Activated naive CD4-positive, alpha-beta T cell treated with anti-CD3 and anti-CD28 coated beads for 36 hours (primary cell): ENCODE data around the gene GPNMB. TPM values are rescaled to one million over a fixed set of nuclear protein-coding genes. Genes with fewer than 3 reads are reported as not detected.

Source experiments
- CTCF ChIA-PET: fragments of 350-600 bp; sonication (Branson Sonifier 250); formaldehyde crosslinking; loops from one replicate; lab custom pipeline; 2021; ENCODE audit warnings: antibody characterized with exemption; lab: Charles Lee
- DNase-seq: peaks from one replicate; pipeline ENCODE4 v3.0.0-alpha.2; 2020
- H3K27ac Mint-ChIP-seq: one replicate; pipeline ENCODE4 v1.8.0; 2021; ENCODE audit warnings: mild to moderate bottlenecking, mixed read lengths
- H3K27me3 Mint-ChIP-seq: one replicate; pipeline ENCODE4 v1.8.0; 2021; ENCODE audit warnings: low read depth, mixed read lengths
- H3K36me3 Mint-ChIP-seq: one replicate; pipeline ENCODE4 v1.8.0; 2021; ENCODE audit warnings: low read depth, mixed read lengths
- H3K4me1 Mint-ChIP-seq: one replicate; pipeline ENCODE4 v1.8.0; 2021; ENCODE audit warnings: low read depth, mixed read lengths
- H3K4me3 Mint-ChIP-seq: one replicate; pipeline ENCODE4 v1.8.0; 2021; ENCODE audit warnings: mild to moderate bottlenecking, moderate library complexity, mixed read lengths
- H3K9me3 Mint-ChIP-seq: one replicate; pipeline ENCODE4 v1.8.0; 2021; ENCODE audit warnings: mixed read lengths
- intact Hi-C: fragments of 100-400 bp; cut with micrococcal nuclease; formaldehyde crosslinking; loops from one replicate; pipeline ENCODE4 v1.15.1; 2023
- total RNA-seq, 2 experiments: library from RNA; stranded (reverse); gene quantifications; one replicate each; pipeline ENCODE4 v1.2.3, GENCODE V29; 2021

GPNMB gene
- total RNA-seq, 2 experiments from 2014 or later = 0.38 to 0.54 TPM

DNA sequence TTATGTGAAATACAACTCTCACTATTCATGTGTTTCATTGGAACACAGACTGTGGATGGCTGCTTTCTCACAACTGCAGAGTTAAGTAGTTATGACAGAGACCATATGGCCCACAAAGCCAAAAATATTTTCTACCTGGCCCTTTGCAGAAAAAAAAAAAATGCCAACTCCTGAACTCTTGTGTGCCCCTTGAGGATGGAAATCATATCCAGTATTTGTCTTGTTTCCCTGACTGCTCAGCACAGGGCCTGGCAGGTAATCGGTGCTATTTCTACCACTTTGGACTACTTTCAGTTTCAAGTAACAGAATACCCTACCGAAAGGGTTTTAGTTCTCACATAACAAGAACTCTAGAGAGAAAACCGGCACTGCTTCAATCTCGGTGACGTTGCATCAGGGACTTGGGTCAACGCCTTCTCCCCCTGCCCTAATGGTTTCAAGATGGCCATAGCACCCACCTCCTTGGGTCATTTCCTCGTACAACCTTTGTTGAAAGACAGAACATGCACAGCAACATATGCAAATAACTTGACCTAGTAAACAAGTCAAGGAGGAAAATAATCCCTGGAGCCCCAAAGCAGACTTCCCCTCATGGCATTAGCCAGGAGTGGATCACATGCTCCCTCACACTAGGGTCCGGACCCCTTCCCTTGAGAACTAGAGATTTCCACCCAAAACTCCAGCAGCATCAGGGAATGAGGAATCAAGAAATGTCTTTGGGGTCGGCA, 11.8 kb upstream of the GPNMB start:
- Mint-ChIP-seq H3K27ac (no peak overlapping the region), H3K9me3 (no peaks in the 10 kb centered on the region), H3K4me3 (no peak overlapping the region), H3K4me1 (peaks cover 4% of the 10 kb centered on the region), H3K36me3 (no peaks in the 10 kb centered on the region), H3K27me3 (no peaks in the 10 kb centered on the region)
- CTCF ChIA-PET = no interaction called here
- intact Hi-C loops = no loop called here
- DNase-seq = no peak

DNA sequence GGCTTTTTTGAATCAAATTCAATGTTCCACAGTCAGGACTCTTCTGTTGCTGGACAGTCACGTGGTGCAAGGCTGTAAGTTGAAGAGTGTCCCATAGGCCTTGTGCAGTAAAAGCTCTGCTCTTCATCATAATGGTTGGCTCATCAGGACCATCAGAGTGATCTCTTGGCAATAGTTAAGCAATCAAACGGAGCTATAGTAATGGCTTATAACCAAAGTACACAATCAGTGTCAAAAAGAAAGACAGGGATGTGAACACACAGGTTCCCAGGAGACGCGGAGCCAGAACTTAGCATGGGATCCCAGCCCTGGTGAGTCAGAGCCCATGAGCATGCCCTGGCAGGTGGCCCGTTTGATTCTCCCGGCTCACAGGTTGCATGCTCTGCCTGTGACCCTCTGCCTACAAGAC, 10.8 kb upstream of the GPNMB start:
- CTCF ChIA-PET = interaction anchor here (0.6 kb wide), 1 partner anchor 166 kb away, joined by 5 read pairs; no protein-coding TSS in a partner anchor
- DNase-seq = no peak
- Mint-ChIP-seq H3K4me1 (peaks cover 4% of the 10 kb centered on the region), H3K27me3 (no peaks in the 10 kb centered on the region), H3K4me3 (no peak overlapping the region), H3K9me3 (no peaks in the 10 kb centered on the region), H3K27ac (no peak overlapping the region), H3K36me3 (no peaks in the 10 kb centered on the region)
- intact Hi-C loops = no loop called here

DNA sequence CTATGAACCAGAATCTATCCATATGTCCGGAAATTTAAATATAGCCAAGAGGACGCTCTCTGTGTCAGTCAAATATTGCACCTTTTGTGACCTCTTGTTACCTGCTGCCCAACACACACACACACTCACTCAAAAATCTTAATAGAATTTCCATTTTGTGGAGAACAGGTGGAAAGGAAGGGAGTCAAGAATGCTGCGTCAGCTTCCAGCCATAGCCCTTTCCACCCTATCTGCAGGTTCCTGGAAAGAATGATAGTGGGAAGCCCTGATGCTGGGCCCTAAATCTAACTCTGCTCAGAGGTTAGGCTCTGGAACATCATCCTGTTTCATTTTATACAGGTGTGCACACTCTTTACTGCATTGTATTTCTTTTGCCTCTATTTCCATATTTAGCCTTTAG, 9.6 kb upstream of the GPNMB start:
- H3K27me3 Mint-ChIP-seq = no peaks in the 10 kb centered on the region
- H3K4me1 Mint-ChIP-seq = peaks cover 4% of the 10 kb centered on the region
- CTCF ChIA-PET = no interaction called here
- intact Hi-C loops = no loop called here
- DNase-seq = no peak
- H3K36me3 Mint-ChIP-seq = no peaks in the 10 kb centered on the region
- no peak overlapping the region for H3K4me3 Mint-ChIP-seq
- no peak overlapping the region for H3K27ac Mint-ChIP-seq
- H3K9me3 Mint-ChIP-seq = no peaks in the 10 kb centered on the region

DNA sequence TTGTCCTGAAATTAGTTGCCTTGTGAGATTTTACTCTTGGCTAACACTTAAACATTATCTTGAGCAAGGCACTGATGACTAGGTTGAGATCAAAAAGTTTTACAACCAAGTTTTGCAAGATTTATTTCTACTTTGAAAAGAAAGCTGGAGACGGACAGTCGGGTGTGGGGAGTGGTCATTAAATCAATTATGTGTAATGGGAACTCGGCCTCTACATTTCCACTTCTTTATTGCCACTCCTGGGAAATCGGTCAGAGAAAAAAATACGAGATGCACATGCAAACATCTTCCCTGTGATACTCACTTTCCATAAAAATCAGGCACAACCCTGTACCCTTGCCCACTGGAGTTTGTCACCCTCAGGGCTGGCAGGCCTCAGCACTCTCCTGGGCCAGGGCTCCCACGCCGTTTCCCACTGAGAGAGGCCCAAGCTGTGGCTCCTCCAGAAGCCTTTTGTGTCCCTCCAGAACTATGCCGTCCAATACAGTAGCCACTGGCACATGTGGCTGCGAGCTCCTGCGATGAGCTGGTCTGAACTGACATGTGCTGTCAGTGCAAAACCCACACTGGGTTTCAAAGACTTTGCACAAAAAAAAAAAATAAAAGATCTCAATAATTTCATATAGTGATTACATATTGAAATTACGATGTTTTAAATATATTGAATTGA, 7.5 kb upstream of the GPNMB start:
- intact Hi-C loops = no loop called here
- DNase-seq = no peak
- peaks cover under 1% of the 10 kb centered on the region for H3K27me3 Mint-ChIP-seq
- H3K9me3 Mint-ChIP-seq = no peaks in the 10 kb centered on the region
- H3K27ac Mint-ChIP-seq = no peak overlapping the region
- CTCF ChIA-PET = no interaction called here
- H3K36me3 Mint-ChIP-seq = no peaks in the 10 kb centered on the region
- H3K4me1 Mint-ChIP-seq = no peaks in the 10 kb centered on the region
- H3K4me3 Mint-ChIP-seq = no peak overlapping the region

DNA sequence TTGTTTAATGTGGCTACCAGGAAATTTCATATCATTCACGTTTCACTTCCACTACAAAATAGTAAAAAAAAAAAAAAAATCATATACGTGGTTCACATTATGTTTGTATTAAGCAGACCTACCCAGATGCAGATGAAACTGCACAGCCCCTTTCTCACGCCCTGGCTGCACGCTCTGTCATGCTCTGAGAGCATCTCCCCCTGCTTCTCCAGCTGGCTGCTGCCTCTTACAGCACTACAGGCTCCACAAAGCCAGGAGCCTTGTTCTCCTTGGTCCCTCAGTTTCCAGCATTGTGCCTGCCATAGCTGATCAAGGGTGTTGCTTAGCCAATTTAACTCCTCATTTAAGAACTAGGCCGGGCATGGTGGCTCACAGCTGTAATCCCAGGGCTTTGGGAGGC, 6.9 kb upstream of the GPNMB start:
- intact Hi-C loops = no loop called here
- H3K4me3 Mint-ChIP-seq = no peak overlapping the region
- H3K36me3 Mint-ChIP-seq = no peaks in the 10 kb centered on the region
- no peaks in the 10 kb centered on the region for H3K9me3 Mint-ChIP-seq
- peaks cover 2% of the 10 kb centered on the region for H3K27me3 Mint-ChIP-seq
- no peaks in the 10 kb centered on the region for H3K4me1 Mint-ChIP-seq
- CTCF ChIA-PET = interaction anchor here (1.3 kb wide), 1 partner anchor 33 kb away, joined by 4 read pairs; no protein-coding TSS in a partner anchor
- no peak for DNase-seq
- no peak overlapping the region for H3K27ac Mint-ChIP-seq

DNA sequence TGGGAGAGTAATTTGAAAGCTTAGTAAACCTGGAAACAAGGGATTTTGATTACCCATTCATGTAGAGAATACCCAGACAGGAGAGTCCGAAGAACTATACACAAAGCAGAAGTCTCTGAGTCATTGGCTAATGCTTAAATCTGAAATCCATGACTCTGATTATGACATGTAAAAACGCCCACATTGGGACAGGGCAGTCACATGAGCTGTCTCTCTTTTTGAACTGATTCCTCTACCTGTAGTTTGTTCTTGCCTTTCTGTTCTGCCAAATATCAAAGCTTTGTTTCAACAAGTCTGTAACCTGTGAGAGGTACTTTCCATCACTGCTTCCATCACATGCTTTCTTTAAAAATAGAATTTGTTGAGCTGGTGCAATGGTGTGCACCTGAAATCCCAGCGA, 4.3 kb upstream of the GPNMB start:
- CTCF ChIA-PET = interaction anchor here (0.6 kb wide), 1 partner anchor 67 kb away, joined by 3 read pairs; no protein-coding TSS in a partner anchor
- Mint-ChIP-seq H3K9me3 (no peaks in the 10 kb centered on the region), H3K27ac (no peak overlapping the region), H3K27me3 (peaks cover 18% of the 10 kb centered on the region), H3K36me3 (no peaks in the 10 kb centered on the region), H3K4me3 (no peak overlapping the region), H3K4me1 (no peaks in the 10 kb centered on the region)
- intact Hi-C loops = no loop called here
- no peak for DNase-seq

DNA sequence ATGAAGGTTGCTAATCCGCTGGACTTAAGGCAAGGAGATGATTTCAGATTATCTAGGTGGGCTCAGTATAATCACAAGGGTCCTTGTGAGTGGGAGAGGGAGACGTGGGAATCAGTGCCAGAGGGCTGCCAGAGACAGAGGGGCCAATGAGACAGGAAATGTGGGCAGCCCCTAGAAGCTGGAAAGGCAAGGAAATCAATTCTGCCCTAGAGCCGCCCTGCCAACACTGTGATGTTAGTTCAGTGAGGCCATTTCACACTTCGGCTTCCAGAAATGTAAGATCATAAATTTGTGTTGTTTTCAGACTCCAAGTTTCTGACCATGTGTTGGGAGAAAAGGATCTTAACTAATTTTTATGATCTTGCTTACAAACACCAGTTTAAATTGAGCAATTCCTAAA, 3.6 kb upstream of the GPNMB start:
- no peaks in the 10 kb centered on the region for H3K36me3 Mint-ChIP-seq
- H3K9me3 Mint-ChIP-seq = no peaks in the 10 kb centered on the region
- peaks cover 23% of the 10 kb centered on the region for H3K27me3 Mint-ChIP-seq
- CTCF ChIA-PET = interaction anchor here (0.8 kb wide), 1 partner anchor 30 kb away, joined by 5 read pairs; no protein-coding TSS in a partner anchor
- H3K27ac Mint-ChIP-seq = no peak overlapping the region
- H3K4me1 Mint-ChIP-seq = peaks cover 4% of the 10 kb centered on the region
- intact Hi-C loops = no loop called here
- H3K4me3 Mint-ChIP-seq = no peak overlapping the region
- no peak for DNase-seq

DNA sequence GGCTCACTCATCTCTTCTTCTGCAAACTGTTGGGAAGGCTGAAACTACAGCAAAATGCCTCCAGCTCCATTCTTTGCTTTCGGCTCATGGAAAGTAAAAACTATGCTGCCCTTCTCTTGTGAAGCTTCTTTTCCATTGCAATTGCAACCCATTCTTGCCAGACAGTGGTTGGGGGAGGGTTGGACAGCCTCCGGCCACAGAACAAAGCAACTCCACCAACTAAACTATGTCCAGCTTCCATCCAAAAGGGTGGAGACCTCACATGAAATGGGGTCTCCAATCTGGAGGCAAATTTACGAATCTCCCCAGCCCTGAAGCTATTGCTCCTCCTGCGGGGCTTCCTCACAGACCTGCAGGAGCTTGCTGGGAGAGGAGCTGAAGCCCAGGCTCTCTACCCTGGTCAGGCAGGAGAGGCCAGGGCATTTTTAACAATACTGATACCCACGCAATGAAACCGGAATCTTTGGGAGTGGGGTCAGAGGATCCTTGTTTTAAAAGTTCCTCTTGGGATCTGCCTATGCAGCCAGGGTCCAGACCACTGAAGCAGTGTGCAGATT, 549 bp downstream of the GPNMB start:
- H3K4me3 Mint-ChIP-seq = no peak overlapping the region
- CTCF ChIA-PET = interaction anchor here (1.0 to 1.3 kb wide), 2 partner anchors 26 to 141 kb away, joined by 4 to 5 read pairs; no protein-coding TSS in a partner anchor
- peaks cover 6% of the 10 kb centered on the region for H3K9me3 Mint-ChIP-seq
- peaks cover 5% of the 10 kb centered on the region for H3K4me1 Mint-ChIP-seq
- intact Hi-C loops = no loop called here
- H3K27me3 Mint-ChIP-seq = peaks cover 53% of the 10 kb centered on the region
- no peaks in the 10 kb centered on the region for H3K36me3 Mint-ChIP-seq
- DNase-seq = no peak
- no peak overlapping the region for H3K27ac Mint-ChIP-seq

DNA sequence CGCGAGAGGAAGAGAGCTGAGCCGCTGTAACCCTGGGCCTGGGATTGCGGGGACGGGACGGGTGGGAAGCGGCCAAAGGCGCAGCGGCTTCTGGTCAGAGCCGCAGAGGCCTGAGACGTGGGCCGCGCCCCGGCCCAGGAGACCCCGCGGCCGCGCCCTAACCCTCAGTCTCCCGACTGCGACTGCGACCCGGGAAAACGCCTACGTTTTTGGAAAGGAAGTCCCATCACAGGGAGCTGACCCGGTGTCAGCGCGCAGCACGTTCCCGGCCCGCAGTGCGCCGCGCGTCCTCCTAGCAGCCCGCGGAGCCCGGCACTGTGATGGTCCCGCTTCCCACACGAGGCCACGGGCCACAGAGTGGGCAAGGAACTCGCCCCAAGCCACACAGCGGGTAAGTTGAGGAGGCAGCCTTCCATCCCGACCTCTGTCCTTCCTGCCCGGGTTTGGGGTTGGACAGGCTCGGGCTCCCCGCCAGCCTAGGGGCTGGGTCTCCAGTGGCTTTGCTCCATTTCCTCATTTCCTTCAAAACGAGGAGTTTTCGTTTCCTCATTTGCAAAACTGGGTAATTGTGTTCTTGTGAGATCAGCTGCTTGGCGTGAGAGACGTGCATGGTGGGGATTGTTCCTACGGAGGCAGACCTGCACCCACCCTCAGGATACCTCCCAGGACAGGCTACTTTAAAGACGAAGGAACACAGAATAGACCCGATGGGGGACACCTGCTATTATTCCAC, 1.2 kb downstream of the GPNMB start:
- CTCF ChIA-PET = interaction anchor here (1.0 to 1.3 kb wide), 2 partner anchors 26 to 141 kb away, joined by 4 to 5 read pairs; no protein-coding TSS in a partner anchor
- Mint-ChIP-seq H3K36me3 (no peaks in the 10 kb centered on the region), H3K27ac (no peak overlapping the region), H3K27me3 (peaks cover 56% of the 10 kb centered on the region), H3K4me1 (peaks cover 5% of the 10 kb centered on the region), H3K9me3 (peaks cover 6% of the 10 kb centered on the region), H3K4me3 (peak overlapping the region; percentile 25)
- intact Hi-C loops = no loop called here
- DNase-seq = no peak

DNA sequence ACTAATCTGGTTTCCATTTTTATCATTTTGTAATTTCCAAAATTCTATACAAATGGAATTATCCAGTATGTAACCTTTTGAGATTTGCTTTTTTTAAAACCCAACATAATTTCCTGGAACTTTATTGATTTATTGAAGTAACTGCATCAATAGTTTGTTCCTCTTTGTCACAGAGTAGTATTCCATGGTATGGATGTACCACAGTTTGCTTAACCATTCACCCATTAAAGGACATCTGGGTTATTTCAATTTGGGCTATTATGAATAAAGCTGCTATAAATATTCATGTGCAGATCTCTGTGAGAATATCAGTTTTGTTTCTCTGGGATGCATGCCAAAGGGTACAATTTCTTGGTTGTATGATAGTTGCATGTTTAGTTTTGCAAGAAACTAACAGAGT, 2.9 kb downstream of the GPNMB start:
- CTCF ChIA-PET = no interaction called here

DNA sequence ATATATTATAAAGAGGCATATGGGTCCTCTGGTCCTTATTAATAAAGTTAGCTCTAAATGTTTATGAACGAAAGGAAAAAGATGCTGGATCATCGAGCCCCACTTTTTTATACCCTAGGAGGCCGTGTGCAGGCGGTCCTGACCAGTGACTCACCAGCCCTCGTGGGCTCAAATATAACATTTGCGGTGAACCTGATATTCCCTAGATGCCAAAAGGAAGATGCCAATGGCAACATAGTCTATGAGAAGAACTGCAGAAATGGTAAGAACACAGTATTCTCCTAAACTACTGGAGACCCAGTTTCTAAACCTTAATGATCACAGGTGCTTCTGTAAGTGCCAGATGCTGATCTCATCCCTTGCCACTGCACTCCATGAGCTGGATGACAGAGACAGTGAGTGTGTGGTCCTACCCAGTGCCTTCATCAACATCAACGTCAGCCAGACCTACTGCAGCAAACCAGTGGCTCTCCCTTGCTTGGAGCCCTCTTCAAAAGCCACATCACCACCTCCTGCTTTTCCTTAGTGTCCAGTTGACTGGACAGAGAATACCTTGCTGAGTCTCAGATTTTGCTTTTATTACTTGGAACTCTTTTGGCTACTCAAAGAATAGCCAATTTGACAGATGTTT, 7.6 kb downstream of the GPNMB start:
- Mint-ChIP-seq H3K27ac (no peak overlapping the region), H3K9me3 (peaks cover 6% of the 10 kb centered on the region), H3K4me1 (no peaks in the 10 kb centered on the region), H3K27me3 (peaks cover 42% of the 10 kb centered on the region), H3K4me3 (no peak overlapping the region), H3K36me3 (no peaks in the 10 kb centered on the region)
- no peak for DNase-seq
- CTCF ChIA-PET = interaction anchor here (1.4 kb wide), 1 partner anchor 19 kb away, joined by 4 read pairs; no protein-coding TSS in a partner anchor
- intact Hi-C loops = no loop called here

More for the DNA sequence above, 2.9 kb downstream of the GPNMB start:
- Mint-ChIP-seq H3K27ac (no peak overlapping the region), H3K4me3 (no peak overlapping the region), H3K36me3 (no peaks in the 10 kb centered on the region), H3K4me1 (peaks cover 5% of the 10 kb centered on the region), H3K9me3 (peaks cover 6% of the 10 kb centered on the region), H3K27me3 (peaks cover 63% of the 10 kb centered on the region)
- DNase-seq = no peak
- intact Hi-C loops = no loop called here
